Stimulated activated effector memory CD8-positive, alpha-beta T cell treated with anti-CD3 and anti-CD28 coated beads, Interleukin-12 subunit alpha, Interleukin-12 subunit beta, amount 100 ng/mL, for 72 hours (primary cell): Measurements from ENCODE around the gene CADPS.

Experiments used
- ATAC-seq: fragments of 150-1000 bp; cut with Tn5 transposase; 2 replicates; pipeline ENCODE4 v1.10.0; 2021
- DNase-seq, 2 donors: peaks; one replicate each; pipeline ENCODE4 v3.0.0; 2021 to 2022; ENCODE audit warnings: low spot score in 2 of 2
- H3K27ac Mint-ChIP-seq: one replicate; pipeline ENCODE4 v1.8.0; 2022; ENCODE audit warnings: mild to moderate bottlenecking, mixed read lengths
- H3K36me3 Mint-ChIP-seq: one replicate; pipeline ENCODE4 v1.8.0; 2022; ENCODE audit warnings: mild to moderate bottlenecking, mixed read lengths
- H3K4me1 Mint-ChIP-seq: one replicate; pipeline ENCODE4 v1.8.0; 2022; ENCODE audit warnings: mixed read lengths
- H3K4me3 Mint-ChIP-seq: one replicate; pipeline ENCODE4 v1.8.0; 2022; ENCODE audit warnings: mild to moderate bottlenecking, mixed read lengths
- H3K9me3 Mint-ChIP-seq: one replicate; pipeline ENCODE4 v1.8.0; 2022; ENCODE audit warnings: mixed read lengths

The CADPS gene

DNA sequence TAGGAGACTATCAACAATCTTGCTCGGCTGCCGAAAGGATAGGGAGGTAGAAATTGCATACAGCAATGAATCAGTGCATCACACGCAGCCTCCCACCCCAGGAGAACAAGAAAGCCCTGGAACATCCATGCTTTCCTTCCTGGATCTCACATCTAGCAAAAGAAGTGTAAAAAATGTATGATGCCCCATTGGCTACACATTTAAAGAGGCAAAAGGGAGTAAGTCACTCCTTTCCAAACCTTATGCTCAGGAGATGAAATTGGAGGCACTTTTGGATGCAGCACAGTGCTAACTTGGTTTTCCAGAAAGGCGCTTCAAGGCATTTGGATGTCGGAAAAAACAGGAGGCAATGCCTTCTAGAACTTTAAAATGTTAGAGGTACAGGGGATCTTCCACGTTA, 469.6 kb downstream of the CADPS start:
- H3K36me3 Mint-ChIP-seq = no peaks in the 10 kb centered on the region

GRCh38 chr3:62405135-62405534, 470.1 kb downstream of the CADPS start:
- H3K4me1 Mint-ChIP-seq = no peaks in the 10 kb centered on the region
- H3K27ac Mint-ChIP-seq = no peak overlapping the region
- peaks cover 2% of the 10 kb centered on the region for H3K9me3 Mint-ChIP-seq
- ATAC-seq (no peak), DNase-seq (no peak)
- no peak overlapping the region for H3K4me3 Mint-ChIP-seq
- H3K36me3 Mint-ChIP-seq = no peaks in the 10 kb centered on the region

More for the DNA sequence above, 469.6 kb downstream of the CADPS start:
- Mint-ChIP-seq H3K4me1 (no peaks in the 10 kb centered on the region), H3K27ac (no peak overlapping the region), H3K4me3 (no peak overlapping the region), H3K9me3 (peaks cover 2% of the 10 kb centered on the region)
- DNase-seq = no peak
- ATAC-seq = no peak

- ATAC-seq (no peak), DNase-seq (no peak)
- H3K27ac Mint-ChIP-seq = no peak overlapping the region
- H3K9me3 Mint-ChIP-seq = peaks cover 2% of the 10 kb centered on the region
- H3K36me3 Mint-ChIP-seq = no peaks in the 10 kb centered on the region
- H3K4me1 Mint-ChIP-seq = no peaks in the 10 kb centered on the region
- H3K4me3 Mint-ChIP-seq = no peak overlapping the region
Observed at GRCh38 chr3:62404321-62404720, 470.9 kb downstream of the CADPS start.

DNA sequence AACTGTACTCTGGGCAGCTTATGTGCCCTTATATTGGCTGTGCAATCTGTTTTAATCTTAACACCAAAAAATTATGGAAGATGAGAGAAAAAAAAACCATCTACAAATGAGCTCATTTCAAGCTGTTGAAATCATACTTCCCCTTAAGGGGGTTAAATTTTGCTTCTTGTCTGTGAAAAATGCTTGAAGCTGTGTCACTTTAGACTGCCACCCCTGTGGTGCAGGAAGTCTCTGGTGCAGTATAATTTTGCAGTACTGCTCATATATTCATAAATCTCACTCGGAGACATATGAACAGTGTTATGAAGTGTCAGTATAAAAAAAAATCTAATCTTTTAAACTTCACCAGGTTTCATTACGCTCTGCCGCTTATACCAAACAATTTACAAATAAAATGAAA, 471.5 kb downstream of the CADPS start:
- Mint-ChIP-seq H3K4me1 (no peaks in the 10 kb centered on the region), H3K27ac (no peak overlapping the region), H3K36me3 (no peaks in the 10 kb centered on the region)

GRCh38 chr3:62392626-62393292, 482.5 kb downstream of the CADPS start:
- Mint-ChIP-seq H3K9me3 (peaks cover 6% of the 10 kb centered on the region), H3K4me1 (no peaks in the 10 kb centered on the region), H3K4me3 (no peak overlapping the region), H3K36me3 (no peaks in the 10 kb centered on the region), H3K27ac (no peak overlapping the region)
- ATAC-seq (no peak), DNase-seq (no peak)

More for the DNA sequence above, 471.5 kb downstream of the CADPS start:
- no peak for DNase-seq
- Mint-ChIP-seq H3K4me3 (no peak overlapping the region), H3K9me3 (peaks cover 2% of the 10 kb centered on the region)
- ATAC-seq = no peak

DNA sequence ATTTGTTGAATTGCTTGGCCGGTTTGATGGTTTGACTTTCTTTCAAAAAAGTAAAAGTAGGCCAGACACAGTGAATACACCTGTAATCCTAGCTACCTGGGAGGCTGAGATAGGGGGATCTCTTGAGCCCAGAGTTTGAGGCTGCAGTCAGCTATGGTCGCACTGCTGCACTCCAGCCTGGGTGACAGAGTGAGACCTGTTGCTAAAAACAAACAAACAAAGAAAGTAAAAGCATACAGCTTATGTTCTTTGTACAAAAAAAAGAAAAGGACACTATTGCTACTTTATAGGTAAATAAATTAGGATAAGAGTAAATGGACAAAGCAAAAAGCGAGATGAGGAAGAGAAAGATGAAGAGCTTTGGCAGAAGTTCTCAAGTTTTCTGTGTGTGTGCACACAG, 488.0 kb downstream of the CADPS start:
- Mint-ChIP-seq H3K9me3 (peaks cover 6% of the 10 kb centered on the region), H3K4me1 (no peaks in the 10 kb centered on the region), H3K27ac (no peak overlapping the region), H3K4me3 (no peak overlapping the region), H3K36me3 (no peaks in the 10 kb centered on the region)
- DNase-seq (no peak), ATAC-seq (no peak)

- no peaks in the 10 kb centered on the region for H3K36me3 Mint-ChIP-seq
- H3K4me3 Mint-ChIP-seq = no peak overlapping the region
- peaks cover 4% of the 10 kb centered on the region for H3K4me1 Mint-ChIP-seq
- no peak overlapping the region for H3K27ac Mint-ChIP-seq
- DNase-seq (no peak), ATAC-seq (no peak)
- no peaks in the 10 kb centered on the region for H3K9me3 Mint-ChIP-seq
Observed at GRCh38 chr3:62379321-62379798, 495.9 kb downstream of the CADPS start.

- Mint-ChIP-seq H3K4me3 (no peak overlapping the region), H3K27ac (no peak overlapping the region), H3K4me1 (peaks cover 8% of the 10 kb centered on the region), H3K36me3 (no peaks in the 10 kb centered on the region), H3K9me3 (no peaks in the 10 kb centered on the region)
- DNase-seq (no peak), ATAC-seq (no peak)
Observed at GRCh38 chr3:62378921-62379320, 496.3 kb downstream of the CADPS start.

- no peak for ATAC-seq
- DNase-seq = no peak
- no peaks in the 10 kb centered on the region for H3K9me3 Mint-ChIP-seq
Observed at GRCh38 chr3:62378311-62378789, 496.9 kb downstream of the CADPS start.

GRCh38 chr3:62376906-62377877, 498.0 kb downstream of the CADPS start:
- H3K4me3 Mint-ChIP-seq = no peak overlapping the region
- DNase-seq (no peak), ATAC-seq (no peak)
- no peaks in the 10 kb centered on the region for H3K36me3 Mint-ChIP-seq
- peaks cover 9% of the 10 kb centered on the region for H3K4me1 Mint-ChIP-seq
- H3K9me3 Mint-ChIP-seq = no peaks in the 10 kb centered on the region
- no peak overlapping the region for H3K27ac Mint-ChIP-seq

More at GRCh38 chr3:62378311-62378789, 496.9 kb downstream of the CADPS start:
- Mint-ChIP-seq H3K36me3 (no peaks in the 10 kb centered on the region), H3K4me3 (no peak overlapping the region), H3K27ac (no peak overlapping the region), H3K4me1 (peaks cover 9% of the 10 kb centered on the region)

DNA sequence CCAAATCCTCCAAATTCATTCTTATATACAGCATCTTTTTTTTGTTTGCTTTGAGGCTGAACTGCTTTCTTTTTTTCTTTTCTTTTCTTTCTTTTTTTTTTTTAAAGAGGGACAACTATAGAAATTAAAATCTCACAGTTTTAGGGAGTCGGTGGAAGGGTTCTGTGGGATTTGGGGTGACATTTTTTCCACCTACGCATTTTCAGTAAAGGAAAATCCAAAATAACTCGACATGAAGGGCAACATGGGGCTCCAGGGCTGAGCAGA, 498.8 kb downstream of the CADPS start:
- no peak for ATAC-seq
- DNase-seq = no peak
- H3K4me1 Mint-ChIP-seq = peaks cover 9% of the 10 kb centered on the region
- no peak overlapping the region for H3K4me3 Mint-ChIP-seq
- no peaks in the 10 kb centered on the region for H3K36me3 Mint-ChIP-seq
- no peak overlapping the region for H3K27ac Mint-ChIP-seq
- H3K9me3 Mint-ChIP-seq = no peaks in the 10 kb centered on the region

- Mint-ChIP-seq H3K9me3 (no peaks in the 10 kb centered on the region), H3K27ac (no peak overlapping the region), H3K4me1 (peaks cover 9% of the 10 kb centered on the region), H3K36me3 (no peaks in the 10 kb centered on the region), H3K4me3 (no peak overlapping the region)
- DNase-seq (no peak), ATAC-seq (no peak)
Observed at GRCh38 chr3:62375655-62376453, 499.4 kb downstream of the CADPS start.

DNA sequence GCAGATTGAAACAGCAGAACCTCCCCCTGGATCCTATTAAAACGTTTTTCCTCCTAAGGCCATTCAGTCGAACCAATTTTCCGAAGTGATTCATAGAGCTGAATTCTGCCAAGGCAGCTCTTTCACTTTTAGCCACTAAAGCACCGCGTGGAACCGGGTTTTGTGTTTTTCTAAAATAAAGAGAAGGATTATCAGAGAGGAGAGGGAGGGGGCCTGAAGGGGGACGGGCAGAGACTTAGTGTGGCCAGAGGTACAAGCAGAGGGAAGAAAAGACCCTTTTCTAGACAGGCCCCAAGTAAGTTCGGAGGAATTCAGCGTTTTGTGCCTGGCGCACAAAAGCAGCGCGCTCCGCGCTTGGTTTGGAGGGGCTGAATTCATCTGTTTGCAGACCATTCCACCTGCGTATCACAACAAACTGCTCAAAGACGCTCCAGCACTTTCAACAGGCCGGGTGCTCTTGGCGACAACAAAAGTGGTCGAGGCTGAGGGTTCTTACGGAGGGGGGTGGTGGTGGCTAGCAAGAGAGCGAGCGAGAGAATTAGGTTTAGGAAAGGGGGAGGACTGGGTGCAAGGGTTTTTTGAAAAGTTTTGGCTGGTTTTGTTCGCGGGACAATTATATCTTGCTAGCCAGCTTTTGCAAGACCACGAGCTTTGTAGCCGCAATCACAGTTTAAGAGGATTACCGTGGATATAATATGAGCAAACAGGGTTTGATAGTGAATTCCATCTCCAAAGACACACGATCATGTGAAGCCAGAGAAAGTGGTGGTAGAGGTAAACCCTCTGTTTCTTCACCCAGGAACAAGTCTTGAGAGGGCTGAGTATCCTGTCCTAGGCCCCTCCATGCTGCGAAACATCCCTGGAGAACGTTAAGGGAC, 500.6 kb downstream of the CADPS start:
- DNase-seq (no peak), ATAC-seq (no peak)
- H3K4me3 Mint-ChIP-seq = no peak overlapping the region
- H3K27ac Mint-ChIP-seq = no peak overlapping the region
- no peaks in the 10 kb centered on the region for H3K9me3 Mint-ChIP-seq
- no peaks in the 10 kb centered on the region for H3K36me3 Mint-ChIP-seq
- H3K4me1 Mint-ChIP-seq = peaks cover 9% of the 10 kb centered on the region

DNA sequence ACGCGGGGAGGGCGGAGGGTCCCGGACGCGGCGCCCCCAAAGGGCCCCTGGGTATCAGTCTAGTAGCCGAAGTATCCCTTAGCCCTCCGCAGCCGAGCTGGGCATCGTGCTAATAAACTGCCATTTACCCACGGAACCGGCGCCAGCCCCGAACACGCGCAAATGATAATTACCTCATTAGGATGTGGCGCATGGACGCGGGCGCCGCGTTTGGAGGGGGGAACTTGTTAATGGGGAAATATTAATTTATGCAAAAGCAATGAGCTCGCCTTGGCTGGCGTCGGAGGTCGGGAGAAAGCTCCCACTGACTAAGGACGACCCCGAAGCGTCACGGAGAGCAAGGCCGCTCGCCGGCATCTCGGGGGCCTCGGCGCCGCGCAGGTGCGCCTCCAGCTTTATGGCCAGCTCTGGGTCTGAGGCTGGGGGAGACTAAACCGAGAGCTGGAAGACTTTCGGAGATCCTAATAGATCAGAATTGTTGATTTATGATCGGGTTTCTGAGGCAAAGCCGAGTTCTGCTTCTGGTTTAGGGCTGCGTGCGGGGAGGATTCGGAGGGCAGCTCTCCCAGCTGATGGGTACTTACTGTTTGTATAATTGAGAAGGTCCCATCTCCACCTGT, 501.4 kb downstream of the CADPS start:
- Mint-ChIP-seq H3K4me1 (peaks cover 9% of the 10 kb centered on the region), H3K9me3 (no peaks in the 10 kb centered on the region), H3K36me3 (no peaks in the 10 kb centered on the region), H3K27ac (no peak overlapping the region), H3K4me3 (no peak overlapping the region)
- DNase-seq (no peak), ATAC-seq (no peak)
